Measurements from ENCODE around the gene BRICD5.

- TF ChIP-seq CTCF (IDR thresholded peaks at IDR 0.05) (no peak), POLR2A (IDR thresholded peaks at IDR 0.05) (no peak)
Observed at GRCh38 chr16:2233872-2234812, 23.5 kb upstream of the BRICD5 start.

All from testis (tissue), 2 donors.